WTC11 (cell line): ENCODE results near the gene TAAR8.

Experiments
- CREB1 ChIP-seq: sonication (generic); formaldehyde crosslinking; IDR thresholded peaks from 2 replicates; pipeline ENCODE4 v1.8.0; 2023; ENCODE audit warnings: mild to moderate bottlenecking, missing genetic modification reagents
- ETV6 ChIP-seq: sonication (generic); formaldehyde crosslinking; IDR thresholded peaks from 2 replicates; pipeline ENCODE4 v1.8.1; 2022; ENCODE audit warnings: mild to moderate bottlenecking, missing genetic modification reagents
- JUN ChIP-seq: sonication (generic); formaldehyde crosslinking; IDR thresholded peaks from 2 replicates; pipeline ENCODE4 v1.8.0; 2023; ENCODE audit warnings: mild to moderate bottlenecking, missing genetic modification reagents
- RORB ChIP-seq: fragments of 250-450 bp; sonication (Bioruptor Pico); IDR thresholded peaks from 2 replicates; pipeline ENCODE4 v1.9.0; 2021; ENCODE audit warnings: mild to moderate bottlenecking
- SOX15 ChIP-seq: fragments of 250-450 bp; sonication (Bioruptor Pico); IDR thresholded peaks from 2 replicates; pipeline ENCODE4 v1.9.0; 2021; ENCODE audit warnings: mild to moderate bottlenecking
- TP53 ChIP-seq: sonication (generic); formaldehyde crosslinking; IDR thresholded peaks from 2 replicates; pipeline ENCODE4 v1.8.1; 2023; ENCODE audit warnings: mild to moderate bottlenecking, missing genetic modification reagents
- TF ChIP-seq, protein P1 (sequence below): sonication (generic); formaldehyde crosslinking; IDR thresholded peaks from 2 replicates; pipeline ENCODE4 v1.8.1; 2023; ENCODE audit warnings: mild to moderate bottlenecking, moderate library complexity, missing genetic modification reagents
- TF ChIP-seq, protein P2 (sequence below): sonication (generic); formaldehyde crosslinking; IDR thresholded peaks from 2 replicates; pipeline ENCODE4 v1.8.1; 2023; ENCODE audit warnings: mild to moderate bottlenecking, missing genetic modification reagents, borderline replicate concordance
- TF ChIP-seq, protein P3 (sequence below): fragments of 200-600 bp; IDR thresholded peaks from 2 replicates; pipeline ENCODE4 v1.8.0; 2022; ENCODE audit warnings: antibody characterized with exemption
- TF ChIP-seq, protein P4 (sequence below): sonication (generic); formaldehyde crosslinking; conservative IDR thresholded peaks from 2 replicates; pipeline ENCODE4 v1.8.1; 2022; ENCODE audit warnings: mild to moderate bottlenecking, missing genetic modification reagents
- TF ChIP-seq, protein P5 (sequence below): sonication (generic); formaldehyde crosslinking; IDR thresholded peaks from 2 replicates; pipeline ENCODE4 v1.8.0; 2022; ENCODE audit warnings: mild to moderate bottlenecking, missing genetic modification reagents
- TF ChIP-seq, protein P6 (sequence below): sonication (generic); formaldehyde crosslinking; IDR thresholded peaks from 2 replicates; pipeline ENCODE4 v1.8.1; 2023; ENCODE audit warnings: mild to moderate bottlenecking, missing genetic modification reagents, moderate library complexity
- TF ChIP-seq, protein P7 (sequence below): sonication (generic); formaldehyde crosslinking; IDR thresholded peaks from 2 replicates; pipeline ENCODE4 v1.8.0; 2022; ENCODE audit warnings: mild to moderate bottlenecking, missing genetic modification reagents
- TF ChIP-seq, protein P8 (sequence below): sonication (generic); formaldehyde crosslinking; IDR thresholded peaks from 2 replicates; pipeline ENCODE4 v1.8.0; 2023; ENCODE audit warnings: mild to moderate bottlenecking, missing genetic modification reagents

DNA sequence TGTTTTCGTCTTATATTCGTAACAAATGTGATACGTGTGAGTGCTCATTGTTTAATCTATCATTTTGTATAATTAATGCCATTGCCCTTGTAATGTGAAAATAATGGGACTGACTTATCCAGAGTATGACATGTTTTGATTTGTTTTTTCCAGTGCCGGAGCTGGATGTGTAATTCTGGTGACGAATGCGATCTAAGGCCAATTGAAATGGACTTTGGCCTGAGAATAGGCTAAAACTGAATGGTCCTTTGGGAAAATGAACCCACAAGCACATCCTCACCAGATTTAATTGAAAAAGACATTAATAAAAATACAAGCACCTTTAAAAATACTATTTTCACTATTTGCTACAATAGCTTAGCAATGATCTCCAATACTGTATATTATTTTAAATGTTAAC, 43.7 kb downstream of the TAAR8 start:
- TF ChIP-seq ETV6 (CRISPR knock-in tag) (no peak), CREB1 (no peak), SOX15 (no peak), RORB (CRISPR knock-in tag) (no peak), TP53 (CRISPR knock-in tag) (no peak), JUN (no peak)
- TF ChIP-seq, protein P1, sequence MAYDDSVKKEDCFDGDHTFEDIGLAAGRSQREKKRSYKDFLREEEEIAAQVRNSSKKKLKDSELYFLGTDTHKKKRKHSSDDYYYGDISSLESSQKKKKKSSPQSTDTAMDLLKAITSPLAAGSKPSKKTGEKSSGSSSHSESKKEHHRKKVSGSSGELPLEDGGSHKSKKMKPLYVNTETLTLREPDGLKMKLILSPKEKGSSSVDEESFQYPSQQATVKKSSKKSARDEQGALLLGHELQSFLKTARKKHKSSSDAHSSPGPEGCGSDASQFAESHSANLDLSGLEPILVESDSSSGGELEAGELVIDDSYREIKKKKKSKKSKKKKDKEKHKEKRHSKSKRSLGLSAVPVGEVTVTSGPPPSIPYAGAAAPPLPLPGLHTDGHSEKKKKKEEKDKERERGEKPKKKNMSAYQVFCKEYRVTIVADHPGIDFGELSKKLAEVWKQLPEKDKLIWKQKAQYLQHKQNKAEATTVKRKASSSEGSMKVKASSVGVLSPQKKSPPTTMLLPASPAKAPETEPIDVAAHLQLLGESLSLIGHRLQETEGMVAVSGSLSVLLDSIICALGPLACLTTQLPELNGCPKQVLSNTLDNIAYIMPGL (CRISPR knock-in tag): no peak
- TF ChIP-seq, protein P2, sequence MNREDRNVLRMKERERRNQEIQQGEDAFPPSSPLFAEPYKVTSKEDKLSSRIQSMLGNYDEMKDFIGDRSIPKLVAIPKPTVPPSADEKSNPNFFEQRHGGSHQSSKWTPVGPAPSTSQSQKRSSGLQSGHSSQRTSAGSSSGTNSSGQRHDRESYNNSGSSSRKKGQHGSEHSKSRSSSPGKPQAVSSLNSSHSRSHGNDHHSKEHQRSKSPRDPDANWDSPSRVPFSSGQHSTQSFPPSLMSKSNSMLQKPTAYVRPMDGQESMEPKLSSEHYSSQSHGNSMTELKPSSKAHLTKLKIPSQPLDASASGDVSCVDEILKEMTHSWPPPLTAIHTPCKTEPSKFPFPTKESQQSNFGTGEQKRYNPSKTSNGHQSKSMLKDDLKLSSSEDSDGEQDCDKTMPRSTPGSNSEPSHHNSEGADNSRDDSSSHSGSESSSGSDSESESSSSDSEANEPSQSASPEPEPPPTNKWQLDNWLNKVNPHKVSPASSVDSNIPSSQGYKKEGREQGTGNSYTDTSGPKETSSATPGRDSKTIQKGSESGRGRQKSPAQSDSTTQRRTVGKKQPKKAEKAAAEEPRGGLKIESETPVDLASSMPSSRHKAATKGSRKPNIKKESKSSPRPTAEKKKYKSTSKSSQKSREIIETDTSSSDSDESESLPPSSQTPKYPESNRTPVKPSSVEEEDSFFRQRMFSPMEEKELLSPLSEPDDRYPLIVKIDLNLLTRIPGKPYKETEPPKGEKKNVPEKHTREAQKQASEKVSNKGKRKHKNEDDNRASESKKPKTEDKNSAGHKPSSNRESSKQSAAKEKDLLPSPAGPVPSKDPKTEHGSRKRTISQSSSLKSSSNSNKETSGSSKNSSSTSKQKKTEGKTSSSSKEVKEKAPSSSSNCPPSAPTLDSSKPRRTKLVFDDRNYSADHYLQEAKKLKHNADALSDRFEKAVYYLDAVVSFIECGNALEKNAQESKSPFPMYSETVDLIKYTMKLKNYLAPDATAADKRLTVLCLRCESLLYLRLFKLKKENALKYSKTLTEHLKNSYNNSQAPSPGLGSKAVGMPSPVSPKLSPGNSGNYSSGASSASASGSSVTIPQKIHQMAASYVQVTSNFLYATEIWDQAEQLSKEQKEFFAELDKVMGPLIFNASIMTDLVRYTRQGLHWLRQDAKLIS (CRISPR knock-in tag): no peak
- TF ChIP-seq, protein P3, sequence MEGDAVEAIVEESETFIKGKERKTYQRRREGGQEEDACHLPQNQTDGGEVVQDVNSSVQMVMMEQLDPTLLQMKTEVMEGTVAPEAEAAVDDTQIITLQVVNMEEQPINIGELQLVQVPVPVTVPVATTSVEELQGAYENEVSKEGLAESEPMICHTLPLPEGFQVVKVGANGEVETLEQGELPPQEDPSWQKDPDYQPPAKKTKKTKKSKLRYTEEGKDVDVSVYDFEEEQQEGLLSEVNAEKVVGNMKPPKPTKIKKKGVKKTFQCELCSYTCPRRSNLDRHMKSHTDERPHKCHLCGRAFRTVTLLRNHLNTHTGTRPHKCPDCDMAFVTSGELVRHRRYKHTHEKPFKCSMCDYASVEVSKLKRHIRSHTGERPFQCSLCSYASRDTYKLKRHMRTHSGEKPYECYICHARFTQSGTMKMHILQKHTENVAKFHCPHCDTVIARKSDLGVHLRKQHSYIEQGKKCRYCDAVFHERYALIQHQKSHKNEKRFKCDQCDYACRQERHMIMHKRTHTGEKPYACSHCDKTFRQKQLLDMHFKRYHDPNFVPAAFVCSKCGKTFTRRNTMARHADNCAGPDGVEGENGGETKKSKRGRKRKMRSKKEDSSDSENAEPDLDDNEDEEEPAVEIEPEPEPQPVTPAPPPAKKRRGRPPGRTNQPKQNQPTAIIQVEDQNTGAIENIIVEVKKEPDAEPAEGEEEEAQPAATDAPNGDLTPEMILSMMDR: no peak
- TF ChIP-seq, protein P4, sequence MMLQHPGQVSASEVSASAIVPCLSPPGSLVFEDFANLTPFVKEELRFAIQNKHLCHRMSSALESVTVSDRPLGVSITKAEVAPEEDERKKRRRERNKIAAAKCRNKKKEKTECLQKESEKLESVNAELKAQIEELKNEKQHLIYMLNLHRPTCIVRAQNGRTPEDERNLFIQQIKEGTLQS (CRISPR knock-in tag): no peak
- TF ChIP-seq, protein P5, sequence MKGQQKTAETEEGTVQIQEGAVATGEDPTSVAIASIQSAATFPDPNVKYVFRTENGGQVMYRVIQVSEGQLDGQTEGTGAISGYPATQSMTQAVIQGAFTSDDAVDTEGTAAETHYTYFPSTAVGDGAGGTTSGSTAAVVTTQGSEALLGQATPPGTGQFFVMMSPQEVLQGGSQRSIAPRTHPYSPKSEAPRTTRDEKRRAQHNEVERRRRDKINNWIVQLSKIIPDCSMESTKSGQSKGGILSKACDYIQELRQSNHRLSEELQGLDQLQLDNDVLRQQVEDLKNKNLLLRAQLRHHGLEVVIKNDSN (CRISPR knock-in tag): no peak
- TF ChIP-seq, protein P6, sequence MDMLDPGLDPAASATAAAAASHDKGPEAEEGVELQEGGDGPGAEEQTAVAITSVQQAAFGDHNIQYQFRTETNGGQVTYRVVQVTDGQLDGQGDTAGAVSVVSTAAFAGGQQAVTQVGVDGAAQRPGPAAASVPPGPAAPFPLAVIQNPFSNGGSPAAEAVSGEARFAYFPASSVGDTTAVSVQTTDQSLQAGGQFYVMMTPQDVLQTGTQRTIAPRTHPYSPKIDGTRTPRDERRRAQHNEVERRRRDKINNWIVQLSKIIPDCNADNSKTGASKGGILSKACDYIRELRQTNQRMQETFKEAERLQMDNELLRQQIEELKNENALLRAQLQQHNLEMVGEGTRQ (CRISPR knock-in tag): no peak
- TF ChIP-seq, protein P7, sequence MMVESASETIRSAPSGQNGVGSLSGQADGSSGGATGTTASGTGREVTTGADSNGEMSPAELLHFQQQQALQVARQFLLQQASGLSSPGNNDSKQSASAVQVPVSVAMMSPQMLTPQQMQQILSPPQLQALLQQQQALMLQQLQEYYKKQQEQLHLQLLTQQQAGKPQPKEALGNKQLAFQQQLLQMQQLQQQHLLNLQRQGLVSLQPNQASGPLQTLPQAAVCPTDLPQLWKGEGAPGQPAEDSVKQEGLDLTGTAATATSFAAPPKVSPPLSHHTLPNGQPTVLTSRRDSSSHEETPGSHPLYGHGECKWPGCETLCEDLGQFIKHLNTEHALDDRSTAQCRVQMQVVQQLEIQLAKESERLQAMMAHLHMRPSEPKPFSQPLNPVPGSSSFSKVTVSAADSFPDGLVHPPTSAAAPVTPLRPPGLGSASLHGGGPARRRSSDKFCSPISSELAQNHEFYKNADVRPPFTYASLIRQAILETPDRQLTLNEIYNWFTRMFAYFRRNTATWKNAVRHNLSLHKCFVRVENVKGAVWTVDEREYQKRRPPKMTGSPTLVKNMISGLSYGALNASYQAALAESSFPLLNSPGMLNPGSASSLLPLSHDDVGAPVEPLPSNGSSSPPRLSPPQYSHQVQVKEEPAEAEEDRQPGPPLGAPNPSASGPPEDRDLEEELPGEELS (CRISPR knock-in tag): no peak
- TF ChIP-seq, protein P8, sequence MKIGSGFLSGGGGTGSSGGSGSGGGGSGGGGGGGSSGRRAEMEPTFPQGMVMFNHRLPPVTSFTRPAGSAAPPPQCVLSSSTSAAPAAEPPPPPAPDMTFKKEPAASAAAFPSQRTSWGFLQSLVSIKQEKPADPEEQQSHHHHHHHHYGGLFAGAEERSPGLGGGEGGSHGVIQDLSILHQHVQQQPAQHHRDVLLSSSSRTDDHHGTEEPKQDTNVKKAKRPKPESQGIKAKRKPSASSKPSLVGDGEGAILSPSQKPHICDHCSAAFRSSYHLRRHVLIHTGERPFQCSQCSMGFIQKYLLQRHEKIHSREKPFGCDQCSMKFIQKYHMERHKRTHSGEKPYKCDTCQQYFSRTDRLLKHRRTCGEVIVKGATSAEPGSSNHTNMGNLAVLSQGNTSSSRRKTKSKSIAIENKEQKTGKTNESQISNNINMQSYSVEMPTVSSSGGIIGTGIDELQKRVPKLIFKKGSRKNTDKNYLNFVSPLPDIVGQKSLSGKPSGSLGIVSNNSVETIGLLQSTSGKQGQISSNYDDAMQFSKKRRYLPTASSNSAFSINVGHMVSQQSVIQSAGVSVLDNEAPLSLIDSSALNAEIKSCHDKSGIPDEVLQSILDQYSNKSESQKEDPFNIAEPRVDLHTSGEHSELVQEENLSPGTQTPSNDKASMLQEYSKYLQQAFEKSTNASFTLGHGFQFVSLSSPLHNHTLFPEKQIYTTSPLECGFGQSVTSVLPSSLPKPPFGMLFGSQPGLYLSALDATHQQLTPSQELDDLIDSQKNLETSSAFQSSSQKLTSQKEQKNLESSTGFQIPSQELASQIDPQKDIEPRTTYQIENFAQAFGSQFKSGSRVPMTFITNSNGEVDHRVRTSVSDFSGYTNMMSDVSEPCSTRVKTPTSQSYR: no peak
